ENCODE results near the gene TLX1. TPM values are rescaled to one million over a fixed set of nuclear protein-coding genes. Genes with fewer than 3 reads are reported as not detected.

TLX1 gene
- total RNA-seq: not detected in 2 replicates

DNA sequence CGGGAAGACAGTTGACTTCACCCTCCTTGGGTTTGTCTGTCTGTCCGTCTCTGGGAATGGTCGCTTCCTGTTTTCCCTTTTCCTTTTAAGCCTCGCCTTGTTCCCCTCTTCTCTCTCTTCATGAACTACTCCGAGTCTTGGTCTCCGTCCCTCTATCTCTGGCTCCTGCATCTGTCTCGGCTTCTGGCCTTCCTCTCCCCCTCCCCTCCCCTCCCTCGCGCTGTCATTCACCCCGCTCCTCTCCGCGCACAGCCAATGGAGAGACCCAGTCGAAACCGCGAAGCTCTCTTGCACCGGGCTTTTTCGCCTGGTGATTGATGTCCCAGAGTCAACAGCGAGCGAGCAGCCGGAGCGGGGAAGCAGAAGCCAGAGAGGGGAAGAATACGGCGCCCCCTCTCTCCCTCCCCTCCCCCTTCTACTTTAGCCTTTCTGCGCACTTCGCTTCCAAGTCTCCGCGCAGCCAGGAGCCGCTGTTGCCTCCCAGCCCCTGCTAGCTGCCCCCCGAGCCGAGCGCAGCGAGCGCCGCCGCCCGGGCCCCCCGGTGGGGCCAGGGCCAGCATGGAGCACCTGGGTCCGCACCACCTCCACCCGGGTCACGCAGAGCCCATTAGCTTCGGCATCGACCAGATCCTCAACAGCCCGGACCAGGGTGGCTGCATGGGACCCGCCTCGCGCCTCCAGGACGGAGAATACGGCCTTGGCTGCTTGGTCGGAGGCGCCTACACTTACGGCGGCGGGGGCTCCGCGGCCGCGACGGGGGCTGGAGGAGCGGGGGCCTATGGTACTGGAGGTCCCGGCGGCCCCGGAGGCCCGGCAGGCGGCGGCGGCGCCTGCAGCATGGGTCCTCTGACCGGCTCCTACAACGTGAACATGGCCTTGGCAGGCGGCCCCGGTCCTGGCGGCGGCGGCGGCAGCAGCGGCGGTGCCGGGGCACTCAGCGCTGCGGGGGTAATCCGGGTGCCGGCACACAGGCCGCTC lies at the start of gene TLX1:
TLX1 (plus strand) TSS at position 317 of the 978 bp plus-strand sequence; CDS start at position 559, 242 bp downstream.
- no peak for DNase-seq (ENCODE audit: low read depth in 2 of 2)

DNA sequence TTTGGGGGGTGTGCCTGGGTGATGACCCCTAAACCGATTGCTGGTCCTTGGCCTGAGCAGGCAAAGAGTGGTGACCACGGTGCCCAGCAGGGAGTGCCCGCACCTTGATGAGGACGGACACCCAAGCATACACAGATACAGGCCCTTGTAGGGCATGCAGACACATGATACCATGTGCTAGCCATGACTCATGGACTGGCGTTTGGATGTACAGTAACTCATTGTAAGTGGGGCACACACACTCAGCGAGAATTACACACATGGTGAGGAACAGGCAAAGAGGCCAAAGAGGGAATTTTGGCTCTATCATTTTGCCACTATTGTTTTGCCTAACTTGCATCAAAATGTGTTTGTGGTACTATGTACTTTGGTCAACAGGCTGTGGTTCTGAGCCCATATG lies 45.3 kb upstream of the TLX1 start:
- DNase-seq (ENCODE audit: low read depth in 2 of 2): no peak

- DNase-seq (ENCODE audit: low read depth in 2 of 2): no peak
Observed at GRCh38 chr10:101087376-101087775, 43.7 kb upstream of the TLX1 start.

DNA sequence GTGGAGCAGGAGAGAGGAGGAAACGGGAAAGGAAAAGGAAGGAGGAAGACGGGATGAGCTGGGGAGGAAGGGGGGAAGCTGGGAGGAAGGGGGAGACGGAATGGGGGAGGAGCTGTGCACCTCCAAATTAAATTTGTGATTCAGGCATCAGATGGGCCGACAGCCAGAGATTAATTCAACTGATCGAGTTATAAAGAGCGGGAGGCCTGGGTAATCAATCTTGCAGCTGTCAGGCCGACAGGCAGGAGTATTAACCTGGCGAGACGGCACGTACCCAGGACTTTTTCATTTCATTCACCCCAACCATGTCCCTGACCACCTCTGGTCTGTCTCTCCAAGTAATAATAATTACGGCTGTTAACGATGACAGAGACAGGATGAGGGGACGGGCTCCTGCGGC lies 43.1 kb upstream of the TLX1 start:
- DNase-seq (ENCODE audit: low read depth in 2 of 2): no peak

DNA sequence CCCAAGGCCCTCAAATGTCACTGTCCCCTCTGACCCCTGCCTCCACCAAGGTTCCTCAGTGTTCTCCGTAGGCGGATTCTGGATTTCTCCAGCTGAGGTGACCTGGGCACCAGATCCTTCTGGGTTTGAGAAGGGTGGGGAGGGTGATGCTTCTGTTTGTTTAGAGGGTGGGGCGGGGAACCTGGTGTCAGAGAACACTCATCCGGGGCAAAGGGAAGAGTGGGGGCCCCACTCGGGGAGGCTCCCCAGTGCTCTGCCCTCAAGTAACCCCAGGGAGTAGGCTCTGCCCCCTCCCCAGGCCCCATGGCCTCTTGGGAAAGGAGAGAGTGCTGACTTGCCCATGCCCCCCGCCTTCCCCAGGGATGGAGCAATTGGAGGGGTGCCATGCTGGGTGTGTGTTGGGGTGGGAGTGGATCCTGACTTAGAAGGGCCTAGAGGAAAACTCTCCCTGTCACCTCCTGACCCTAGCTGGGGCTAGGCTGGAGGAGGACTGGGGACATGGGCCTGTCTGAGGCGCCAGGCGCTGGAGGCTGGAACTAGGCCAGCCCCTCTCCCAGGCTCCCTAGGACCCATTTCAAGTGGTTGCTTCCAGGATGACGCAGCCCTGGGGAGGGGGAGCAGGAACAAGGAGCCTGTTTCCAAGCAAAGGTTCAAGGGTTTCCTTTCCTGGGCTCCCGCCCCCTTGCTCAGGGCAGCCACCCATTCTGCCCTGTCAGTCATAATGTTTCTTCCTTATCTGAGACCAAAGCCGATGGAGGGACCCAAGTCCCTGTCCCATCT lies 41.4 kb upstream of the TLX1 start:
- no peak for DNase-seq (ENCODE audit: low read depth in 2 of 2)

DNA sequence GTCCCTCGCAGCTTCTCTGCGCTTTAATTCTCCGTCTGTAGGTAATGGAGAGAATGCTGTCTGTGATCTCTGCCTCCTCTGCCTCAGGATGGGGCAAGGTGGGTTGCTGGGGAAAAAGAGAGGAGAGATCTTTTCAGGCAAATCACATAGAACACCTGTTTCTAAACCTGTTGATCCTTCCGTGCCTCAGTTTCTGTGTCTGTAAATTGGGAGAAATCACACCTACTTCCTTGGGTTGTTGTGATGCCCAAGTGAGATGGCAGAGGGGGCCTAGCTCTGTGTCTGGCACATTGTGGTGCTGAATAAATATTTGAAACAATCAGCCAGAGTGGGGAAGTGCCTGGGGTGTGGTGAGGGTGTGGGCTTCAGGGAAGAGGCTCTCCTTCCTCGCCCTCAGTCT lies 40.5 kb upstream of the TLX1 start:
- DNase-seq (ENCODE audit: low read depth in 2 of 2): no peak

GRCh38 chr10:101091546-101092290 lies 39.4 kb upstream of the TLX1 start:
- no peak for DNase-seq (ENCODE audit: low read depth in 2 of 2)

- no peak for DNase-seq (ENCODE audit: low read depth in 2 of 2)
Observed at GRCh38 chr10:101092881-101093354, 38.2 kb upstream of the TLX1 start.

- DNase-seq (ENCODE audit: low read depth in 2 of 2): no peak
Observed at GRCh38 chr10:101094121-101094879, 36.8 kb upstream of the TLX1 start.

GRCh38 chr10:101095004-101095403 lies 36.1 kb upstream of the TLX1 start:
- DNase-seq (ENCODE audit: low read depth in 2 of 2): no peak

DNA sequence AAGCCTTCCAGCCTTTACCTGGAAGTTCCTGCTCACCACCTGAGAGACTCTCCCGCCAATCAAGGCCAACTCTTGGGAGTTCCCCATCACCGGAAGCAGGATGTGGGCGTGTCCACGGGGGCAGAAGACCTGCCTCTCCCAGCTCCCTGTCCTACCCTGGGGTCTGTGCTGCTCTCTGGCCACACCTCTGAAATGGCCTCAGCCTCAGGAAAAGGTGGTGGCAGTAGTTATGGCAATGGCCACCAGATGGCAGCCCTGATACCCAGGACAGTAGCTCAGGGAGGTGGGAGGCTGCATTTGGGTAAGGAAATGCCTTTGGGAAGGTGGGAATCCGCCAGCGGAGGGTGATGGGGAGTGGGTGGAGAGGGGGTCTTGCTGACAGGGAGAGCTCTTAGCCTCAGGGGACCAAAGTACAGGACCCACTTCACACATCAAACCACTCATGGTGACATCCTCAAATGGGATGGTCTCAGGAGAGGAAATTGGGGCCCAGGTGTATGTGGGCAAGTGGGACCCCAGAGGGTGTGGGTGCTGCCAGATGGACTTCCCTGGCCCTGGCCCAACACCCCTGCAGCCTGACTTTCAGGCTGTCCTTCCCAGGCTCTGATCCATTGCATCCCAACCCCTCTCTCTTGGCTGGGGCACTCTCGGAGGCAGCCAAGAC lies 35.4 kb upstream of the TLX1 start:
- peak; percentile 60 to 70 for DNase-seq (ENCODE audit: low read depth in 2 of 2)

- no peak for DNase-seq (ENCODE audit: low read depth in 2 of 2)
Observed at GRCh38 chr10:101096378-101096777, 34.7 kb upstream of the TLX1 start.

GRCh38 chr10:101097881-101098280 lies 33.2 kb upstream of the TLX1 start:
- DNase-seq (ENCODE audit: low read depth in 2 of 2): no peak

DNA sequence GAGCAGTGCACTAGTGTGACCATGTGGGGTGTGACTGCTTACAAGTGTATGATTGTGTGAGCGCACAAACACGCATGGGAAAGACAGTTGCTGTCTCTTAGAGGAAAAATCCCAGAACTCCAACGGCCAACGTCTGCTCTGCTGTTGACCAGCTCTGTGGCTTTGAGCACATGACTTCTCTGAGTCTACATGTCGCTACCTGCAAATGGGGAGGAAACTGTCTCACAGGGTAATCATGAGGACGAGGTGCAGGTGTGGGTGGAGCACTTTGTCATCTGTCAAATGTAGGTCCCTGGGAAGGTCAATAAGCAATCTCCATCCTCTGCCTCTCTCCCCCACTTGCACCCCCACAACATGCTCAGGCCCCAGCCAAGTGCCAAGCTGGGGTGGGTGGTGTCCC lies 31.2 kb upstream of the TLX1 start:
- no peak for DNase-seq (ENCODE audit: low read depth in 2 of 2)

GRCh38 chr10:101101372-101101881 lies 29.7 kb upstream of the TLX1 start:
- DNase-seq (ENCODE audit: low read depth in 2 of 2): no peak

GRCh38 chr10:101103430-101103829 lies 27.7 kb upstream of the TLX1 start:
- DNase-seq (ENCODE audit: low read depth in 2 of 2): no peak

DNA sequence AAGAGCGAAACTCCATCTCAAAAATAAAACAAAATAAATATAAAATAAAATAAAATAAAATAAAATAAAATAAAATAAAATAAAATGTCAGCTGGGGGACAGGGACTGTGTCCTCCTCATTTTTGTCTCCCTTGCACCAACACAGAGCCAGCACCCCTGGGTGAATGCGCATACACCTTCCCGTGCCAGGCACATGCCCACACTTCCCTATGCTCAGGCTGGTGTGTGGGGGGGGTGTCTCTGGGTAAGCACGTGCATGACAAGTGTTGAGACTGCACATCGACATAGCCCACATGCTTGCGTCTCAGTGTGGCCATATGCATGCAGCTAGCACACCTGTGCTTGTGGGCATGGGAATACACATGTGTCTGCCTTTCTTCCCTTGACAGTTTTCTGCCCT lies 24.7 kb upstream of the TLX1 start:
- no peak for DNase-seq (ENCODE audit: low read depth in 2 of 2)

GRCh38 chr10:101107771-101108170 lies 23.3 kb upstream of the TLX1 start:
- DNase-seq (ENCODE audit: low read depth in 2 of 2): no peak

DNA sequence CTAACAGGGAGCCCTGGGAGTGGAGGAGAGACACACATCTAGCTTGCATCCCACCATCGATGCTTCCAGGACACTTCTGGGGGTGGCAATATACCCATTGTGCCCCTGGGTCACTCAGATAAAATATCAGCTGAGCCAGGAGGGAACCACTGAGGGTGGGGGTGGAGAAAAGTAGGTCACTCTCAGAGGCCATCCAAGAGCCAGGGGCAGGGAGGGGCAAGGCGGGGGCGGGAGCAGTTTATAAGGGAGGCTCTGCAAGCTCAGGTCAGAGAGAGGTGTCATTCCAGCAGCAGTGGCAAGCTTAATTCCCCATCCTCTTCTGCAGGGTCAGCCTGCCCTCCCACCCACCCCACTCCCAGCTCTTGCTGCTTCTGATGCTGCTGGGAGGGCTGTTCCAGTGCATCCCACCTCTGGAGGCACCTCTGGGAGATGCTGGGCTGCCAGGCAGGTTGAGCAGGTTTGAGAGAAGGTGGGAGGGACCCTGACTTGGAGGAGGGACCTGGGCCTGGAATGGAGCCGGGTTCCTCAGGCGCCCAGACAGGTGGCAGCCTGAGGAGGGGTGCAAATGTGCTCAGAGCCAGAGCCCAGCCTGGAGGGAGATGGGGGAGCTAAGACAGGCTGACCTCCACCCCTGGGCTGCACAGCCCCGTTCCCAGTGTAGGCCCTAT lies 20.1 kb upstream of the TLX1 start:
- no peak for DNase-seq (ENCODE audit: low read depth in 2 of 2)

DNA sequence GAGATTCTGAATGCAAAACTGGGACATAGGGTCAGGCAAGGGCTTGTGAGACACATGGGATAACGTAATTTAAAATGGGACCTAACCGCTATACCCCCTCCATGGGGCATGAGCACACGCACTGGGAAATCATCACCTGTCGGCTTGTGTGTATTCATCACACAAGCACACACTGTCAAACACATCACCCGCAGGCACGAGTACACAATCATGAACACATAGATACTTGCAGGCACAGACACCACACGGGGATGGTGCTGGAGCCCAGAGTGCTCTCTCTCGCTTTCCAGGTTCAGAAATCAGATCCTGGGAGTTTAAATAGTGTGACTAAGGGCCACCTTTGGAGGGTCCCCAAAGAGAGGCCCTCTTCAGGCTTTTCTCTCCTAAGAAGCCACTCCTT lies 19.6 kb upstream of the TLX1 start:
- no peak for DNase-seq (ENCODE audit: low read depth in 2 of 2)

All from lung microvascular endothelial cell (primary cell).